ENCODE data around the gene EPPIN. TPM values are rescaled to one million over a fixed set of nuclear protein-coding genes. Genes with fewer than 3 reads are reported as not detected.

Gene EPPIN
- total RNA-seq = 0.11 TPM in 1 of 2 replicates, not detected in the other

GRCh38 chr20:45547206-45547770 lies at the start of gene EPPIN:
Gene EPPIN (minus strand): TSS chr20:45547401. CDS start chr20:45547357, 44 bp downstream.

GRCh38 chr20:45579184-45579583 lies 32.0 kb upstream of the EPPIN start, which contains the start of gene WFDC8:
Gene WFDC8 (minus strand): TSS chr20:45579284. CDS start chr20:45579247, 37 bp downstream.

GRCh38 chr20:45539382-45539781 lies 7.8 kb downstream of the EPPIN start, which contains the start of gene WFDC6:
Gene WFDC6 (minus strand): TSS chr20:45539482. CDS start chr20:45539407, 75 bp downstream.

GRCh38 chr20:45515147-45515913 lies 31.9 kb downstream of the EPPIN start, which contains the start of gene SPINT3:
Gene SPINT3 (minus strand): TSS chr20:45515622. CDS start chr20:45515608, 14 bp downstream.

Small RNA genes lying within 50 kb of the gene (small RNA-seq; reads per million reads assigned to genes)
- gene AL031663.1 (not detected), gene HSPD1P21 (not detected), gene RNA5SP485 (not detected)

Other genes starting within 250 kb of the EPPIN start
- gene RBPJL, start 240.6 kb downstream of the EPPIN start, total RNA-seq = not detected in 2 replicates
- 0.54 and 1.2 TPM in 2 replicates for gene MATN4, start 239.1 kb downstream of the EPPIN start, total RNA-seq
- gene SDC4, start 199.0 kb downstream of the EPPIN start, total RNA-seq = 206 and 382 TPM in 2 replicates
- gene SYS1, start 184.2 kb downstream of the EPPIN start, total RNA-seq = 34.9 and 57.5 TPM in 2 replicates
- gene TP53TG5, start 169.1 kb downstream of the EPPIN start, total RNA-seq = not detected in 2 replicates
- gene DBNDD2, start 139.1 kb downstream of the EPPIN start, total RNA-seq = 5.4 and 5.5 TPM in 2 replicates
- 55.4 and 59.3 TPM in 2 replicates for gene PIGT, start 131.3 kb downstream of the EPPIN start, total RNA-seq
- 12.9 and 31.8 TPM in 2 replicates for gene WFDC2, start 77.6 kb downstream of the EPPIN start, total RNA-seq
- gene SPINT3, start 31.8 kb downstream of the EPPIN start, total RNA-seq = 0.39 TPM in 1 of 2 replicates, not detected in the other
- gene WFDC6, start 7.9 kb downstream of the EPPIN start, total RNA-seq = 1.6 TPM in 1 of 2 replicates, not detected in the other
- not detected in 2 replicates for gene WFDC8, start 31.9 kb upstream of the EPPIN start, total RNA-seq
- 0.39 TPM in 1 of 2 replicates, not detected in the other for gene WFDC10A, start 82.3 kb upstream of the EPPIN start, total RNA-seq
- gene WFDC9, start 83.9 kb upstream of the EPPIN start, total RNA-seq = not detected in 2 replicates
- gene WFDC11, start 122.8 kb upstream of the EPPIN start, total RNA-seq = not detected in 2 replicates
- not detected in 2 replicates for gene WFDC13, start 154.6 kb upstream of the EPPIN start, total RNA-seq
- gene WFDC10B, start 157.6 kb upstream of the EPPIN start, total RNA-seq = not detected in 2 replicates
- not detected in 2 replicates for gene SPINT4, start 174.9 kb upstream of the EPPIN start, total RNA-seq
- not detected in 2 replicates for gene WFDC3, start 244.5 kb upstream of the EPPIN start, total RNA-seq
- gene DNTTIP1, start 244.6 kb upstream of the EPPIN start, total RNA-seq = 11.0 and 11.7 TPM in 2 replicates